Measurements from ENCODE around the gene WDR87. TPM values are rescaled to one million over a fixed set of nuclear protein-coding genes. Genes with fewer than 3 reads are reported as not detected.

Gene WDR87
- polyA plus RNA-seq, 3 donors, result not detected

DNA sequence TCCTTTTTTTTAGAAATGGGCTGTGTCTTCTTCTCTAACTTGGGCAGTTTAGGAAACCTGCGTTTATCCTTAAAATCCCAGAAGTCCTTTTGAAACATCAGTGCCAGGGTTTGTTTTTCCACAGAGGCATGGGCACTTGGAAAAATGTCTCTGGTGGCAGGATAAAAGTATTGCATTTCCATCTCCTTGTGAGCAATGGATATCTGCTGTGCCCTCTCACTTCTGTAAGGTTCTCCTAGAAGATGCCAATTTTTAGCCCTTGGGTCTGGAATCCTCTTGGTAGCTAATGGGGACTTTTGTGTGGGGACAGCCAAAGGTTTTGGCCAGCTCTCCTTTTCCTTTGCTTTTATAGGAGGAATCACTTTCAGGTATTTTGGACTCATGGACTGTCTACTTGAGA lies 21.0 kb downstream of the WDR87 start:
- Mint-ChIP-seq H3K4me1 (no peaks in the 10 kb centered on the region), H3K9me3 (peaks cover 3 to 40% (median 26%) of the 10 kb centered on the region in 7 donors), H3K36me3 (no peaks in the 10 kb centered on the region), H3K4me3 (no peak overlapping the region), H3K27ac (no peak overlapping the region), H3K27me3 (ENCODE audit: low read depth in 3 of 3) (no peaks in the 10 kb centered on the region)
- Histone ChIP-seq H3K27me3 (ENCODE audit: control insufficient read depth in 2 of 2, insufficient read depth in 2 of 2, low read length in 2 of 2) (no peaks in the 10 kb centered on the region), H3K9me3 (replicated peaks in 1 of 2; ENCODE audit: control insufficient read depth in 1 of 2, insufficient read depth in 1 of 2, low read length in 2 of 2) (peaks cover 42 to 54% of the 10 kb centered on the region in 2 donors), H3K27ac (ENCODE audit: low read depth in 1 of 2, low read length in 2 of 2) (no peak overlapping the region), H3K4me3 (replicated peaks in 1 of 3; ENCODE audit: low read depth in 2 of 3, low read length in 3 of 3) (no peak overlapping the region), H3K36me3 (replicated peaks in 1 of 2; ENCODE audit: control insufficient read depth in 1 of 2, insufficient read depth in 2 of 2, low read length in 2 of 2) (no peaks in the 10 kb centered on the region), H2AFZ (ENCODE audit: insufficient read depth, low read depth, low read length, poor library complexity, severe bottlenecking) (no peak overlapping the region), H3K4me2 (replicated peaks; ENCODE audit: extremely low read depth, low read length, poor library complexity, severe bottlenecking) (no peak overlapping the region), H3K9ac (ENCODE audit: insufficient read depth, low read length, poor library complexity, severe bottlenecking) (no peak overlapping the region), H4K20me1 (ENCODE audit: insufficient read depth, low read length) (no peaks in the 10 kb centered on the region), H3K79me2 (ENCODE audit: insufficient read depth, low read length) (no peaks in the 10 kb centered on the region), H3K4me1 (ENCODE audit: control insufficient read depth in 1 of 2, insufficient read depth in 2 of 2, low read length in 2 of 2) (no peaks in the 10 kb centered on the region)
- DNase-seq, result no peak
- TF ChIP-seq, protein P1, sequence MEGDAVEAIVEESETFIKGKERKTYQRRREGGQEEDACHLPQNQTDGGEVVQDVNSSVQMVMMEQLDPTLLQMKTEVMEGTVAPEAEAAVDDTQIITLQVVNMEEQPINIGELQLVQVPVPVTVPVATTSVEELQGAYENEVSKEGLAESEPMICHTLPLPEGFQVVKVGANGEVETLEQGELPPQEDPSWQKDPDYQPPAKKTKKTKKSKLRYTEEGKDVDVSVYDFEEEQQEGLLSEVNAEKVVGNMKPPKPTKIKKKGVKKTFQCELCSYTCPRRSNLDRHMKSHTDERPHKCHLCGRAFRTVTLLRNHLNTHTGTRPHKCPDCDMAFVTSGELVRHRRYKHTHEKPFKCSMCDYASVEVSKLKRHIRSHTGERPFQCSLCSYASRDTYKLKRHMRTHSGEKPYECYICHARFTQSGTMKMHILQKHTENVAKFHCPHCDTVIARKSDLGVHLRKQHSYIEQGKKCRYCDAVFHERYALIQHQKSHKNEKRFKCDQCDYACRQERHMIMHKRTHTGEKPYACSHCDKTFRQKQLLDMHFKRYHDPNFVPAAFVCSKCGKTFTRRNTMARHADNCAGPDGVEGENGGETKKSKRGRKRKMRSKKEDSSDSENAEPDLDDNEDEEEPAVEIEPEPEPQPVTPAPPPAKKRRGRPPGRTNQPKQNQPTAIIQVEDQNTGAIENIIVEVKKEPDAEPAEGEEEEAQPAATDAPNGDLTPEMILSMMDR (IDR thresholded peaks at IDR 0.05), result no peak
- intact Hi-C loops (cut with micrococcal nuclease), result no loop called here
- WGBS (ENCODE audit: insufficient coverage), result no CpG with 5 or more reads among the region's 1 CpG

DNA sequence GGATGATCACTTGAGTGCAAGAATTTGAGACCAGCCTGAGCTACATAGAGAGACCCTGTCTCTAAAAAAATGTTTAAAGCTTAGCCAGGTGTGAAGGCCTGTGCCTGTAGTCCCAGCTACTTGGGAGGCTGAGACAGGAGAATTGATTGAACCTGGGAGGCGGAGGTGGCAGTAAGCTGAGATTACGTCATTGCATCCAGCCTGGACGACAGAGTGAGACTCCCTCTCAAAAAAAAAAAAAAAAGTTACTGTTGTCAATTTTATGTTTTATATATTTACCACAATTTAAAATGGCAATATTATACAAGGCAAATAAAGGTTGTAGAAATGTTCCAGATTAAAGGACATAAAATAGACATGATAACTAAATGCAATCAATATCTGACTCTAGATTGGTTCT lies 29.2 kb downstream of the WDR87 start:
- no peaks in the 10 kb centered on the region for H4K20me1 ChIP-seq (ENCODE audit: insufficient read depth, low read length)
- no peak overlapping the region for H3K27ac ChIP-seq (ENCODE audit: low read depth in 1 of 2, low read length in 2 of 2)
- no CpG with 5 or more reads among the region's 3 CpGs for WGBS (ENCODE audit: insufficient coverage)
- no peak for DNase-seq
- H3K27me3 ChIP-seq (ENCODE audit: control insufficient read depth in 2 of 2, insufficient read depth in 2 of 2, low read length in 2 of 2), result no peaks in the 10 kb centered on the region
- no peak overlapping the region for H3K4me2 ChIP-seq (replicated peaks; ENCODE audit: extremely low read depth, low read length, poor library complexity, severe bottlenecking)
- Mint-ChIP-seq H3K9me3 (peaks cover 9 to 48% (median 16%) of the 10 kb centered on the region in 7 donors), H3K4me3 (no peak overlapping the region), H3K36me3 (no peaks in the 10 kb centered on the region), H3K27me3 (ENCODE audit: low read depth in 3 of 3) (peaks cover 0 to 2% (median 2%) of the 10 kb centered on the region in 3 donors), H3K27ac (no peak overlapping the region), H3K4me1 (no peaks in the 10 kb centered on the region)
- no peaks in the 10 kb centered on the region for H3K4me1 ChIP-seq (ENCODE audit: control insufficient read depth in 1 of 2, insufficient read depth in 2 of 2, low read length in 2 of 2)
- intact Hi-C loops (cut with micrococcal nuclease), result no loop called here
- no peak overlapping the region for H3K9ac ChIP-seq (ENCODE audit: insufficient read depth, low read length, poor library complexity, severe bottlenecking)
- H3K79me2 ChIP-seq (ENCODE audit: insufficient read depth, low read length), result no peaks in the 10 kb centered on the region
- H2AFZ ChIP-seq (ENCODE audit: insufficient read depth, low read depth, low read length, poor library complexity, severe bottlenecking), result no peak overlapping the region
- H3K9me3 ChIP-seq (replicated peaks in 1 of 2; ENCODE audit: control insufficient read depth in 1 of 2, insufficient read depth in 1 of 2, low read length in 2 of 2), result peaks cover 8 to 22% of the 10 kb centered on the region in 2 donors
- TF ChIP-seq, protein P1 (IDR thresholded peaks at IDR 0.05), result no peak
- no peak overlapping the region for H3K4me3 ChIP-seq (replicated peaks in 1 of 3; ENCODE audit: low read depth in 2 of 3, low read length in 3 of 3)
- H3K36me3 ChIP-seq (replicated peaks in 1 of 2; ENCODE audit: control insufficient read depth in 1 of 2, insufficient read depth in 2 of 2, low read length in 2 of 2), result no peaks in the 10 kb centered on the region

Measured in CD14-positive monocyte (primary cell).